ENCODE data around the gene KRT33B. TPM values are rescaled to one million over a fixed set of nuclear protein-coding genes. Genes with fewer than 3 reads are reported as not detected.
"Not testable (repeated sequence)": the region's sequence is repeated elsewhere in the genome, so short reads cannot be mapped to it uniquely, and the experiment has no call there.

The KRT33B gene
- total RNA-seq, 2 experiments from 2014 or later = not detected

DNA sequence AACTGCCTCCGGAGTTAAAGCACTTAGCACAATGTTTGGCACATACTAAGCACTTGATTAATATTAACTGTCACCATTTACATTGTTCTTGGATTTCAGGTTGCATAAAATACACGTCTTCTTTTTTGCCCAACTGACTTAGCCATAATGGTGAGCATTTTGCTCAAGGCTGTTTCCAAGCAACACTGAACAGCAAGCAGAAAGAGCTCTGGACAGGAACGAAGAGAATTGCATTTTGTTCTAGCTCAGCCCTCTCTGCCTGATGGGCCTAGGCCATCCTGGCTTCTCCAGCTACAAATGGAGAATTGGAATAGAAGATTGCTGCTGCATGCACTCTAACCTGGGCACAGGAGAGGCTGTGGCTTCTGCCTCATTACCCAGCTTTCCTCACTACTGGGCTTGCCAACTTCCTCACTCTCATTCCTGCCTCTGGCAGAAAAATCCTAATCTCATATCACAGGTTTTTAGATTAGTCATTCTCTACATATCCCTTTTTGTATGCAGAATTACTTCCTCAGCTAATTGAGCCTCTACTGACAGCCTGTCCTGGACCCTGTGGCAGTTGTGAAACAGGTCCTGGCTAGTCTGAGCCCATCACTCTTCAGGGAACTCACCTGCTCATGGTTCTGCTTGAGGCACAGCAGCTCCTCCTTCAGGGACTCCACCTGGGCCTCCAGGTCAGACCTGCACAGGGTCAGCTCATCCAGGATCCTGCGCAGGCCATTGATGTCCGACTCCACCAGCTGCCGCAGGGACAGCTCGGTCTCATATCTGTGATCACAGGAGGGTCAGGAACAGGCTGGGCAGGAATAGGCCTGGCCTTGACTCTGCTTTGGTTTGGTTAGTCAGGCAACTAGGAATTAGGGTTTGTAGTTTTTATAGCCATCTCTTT, 21.5 kb downstream of the KRT33B start:
- CTCF ChIA-PET = interaction anchor here (0.8 to 1.9 kb wide), 6 partner anchors 9 to 439 kb away, joined by 3 to 7 read pairs (median 4); no protein-coding TSS in a partner anchor

DNA sequence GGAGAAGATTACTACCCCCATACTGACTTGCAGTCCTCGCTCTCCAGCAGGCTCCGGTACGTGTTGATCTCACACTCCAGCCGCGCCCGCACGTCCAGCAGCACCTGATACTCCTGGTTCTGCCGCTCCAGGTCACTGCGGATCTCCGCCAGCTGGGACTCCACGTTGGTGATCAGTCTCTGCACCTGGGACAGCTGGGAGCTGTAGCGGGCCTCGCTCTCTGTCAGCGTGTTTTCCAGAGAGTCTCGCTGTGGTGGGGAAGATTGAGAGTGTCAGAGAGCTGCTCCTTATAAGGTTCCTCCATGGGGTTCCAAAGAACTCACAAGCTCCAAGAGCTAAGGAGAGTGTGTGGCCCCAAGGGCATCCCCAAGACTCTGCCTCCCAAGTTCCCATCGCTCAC, 23.2 kb downstream of the KRT33B start:
- H3K27ac Mint-ChIP-seq; H3K4me3 Mint-ChIP-seq; CTCF ChIA-PET; H3K36me3 Mint-ChIP-seq (ENCODE audit: low read depth); H3K27me3 Mint-ChIP-seq; POLR2A ChIA-PET; intact Hi-C loops (cut with micrococcal nuclease); H3K9me3 Mint-ChIP-seq; DNase-seq; ATAC-seq: not testable (repeated sequence)
- peaks cover 11% of the 10 kb centered on the region for H3K4me1 Mint-ChIP-seq (ENCODE audit: low read depth)

More for the DNA sequence above, 21.5 kb downstream of the KRT33B start:
- peaks cover 2% of the 10 kb centered on the region for H3K27me3 Mint-ChIP-seq
- H3K4me3 Mint-ChIP-seq = no peak overlapping the region
- H3K27ac Mint-ChIP-seq = no peak overlapping the region
- H3K36me3 Mint-ChIP-seq (ENCODE audit: low read depth) = no peaks in the 10 kb centered on the region
- POLR2A ChIA-PET = interaction anchor here (1.0 kb wide), 1 partner anchor 24 kb away, joined by 3 read pairs; no protein-coding TSS in a partner anchor
- no peak for DNase-seq
- intact Hi-C loops (cut with micrococcal nuclease) = no loop called here
- no peak for ATAC-seq
- peaks cover 7% of the 10 kb centered on the region for H3K4me1 Mint-ChIP-seq (ENCODE audit: low read depth)
- TF ChIP-seq, protein P1, sequence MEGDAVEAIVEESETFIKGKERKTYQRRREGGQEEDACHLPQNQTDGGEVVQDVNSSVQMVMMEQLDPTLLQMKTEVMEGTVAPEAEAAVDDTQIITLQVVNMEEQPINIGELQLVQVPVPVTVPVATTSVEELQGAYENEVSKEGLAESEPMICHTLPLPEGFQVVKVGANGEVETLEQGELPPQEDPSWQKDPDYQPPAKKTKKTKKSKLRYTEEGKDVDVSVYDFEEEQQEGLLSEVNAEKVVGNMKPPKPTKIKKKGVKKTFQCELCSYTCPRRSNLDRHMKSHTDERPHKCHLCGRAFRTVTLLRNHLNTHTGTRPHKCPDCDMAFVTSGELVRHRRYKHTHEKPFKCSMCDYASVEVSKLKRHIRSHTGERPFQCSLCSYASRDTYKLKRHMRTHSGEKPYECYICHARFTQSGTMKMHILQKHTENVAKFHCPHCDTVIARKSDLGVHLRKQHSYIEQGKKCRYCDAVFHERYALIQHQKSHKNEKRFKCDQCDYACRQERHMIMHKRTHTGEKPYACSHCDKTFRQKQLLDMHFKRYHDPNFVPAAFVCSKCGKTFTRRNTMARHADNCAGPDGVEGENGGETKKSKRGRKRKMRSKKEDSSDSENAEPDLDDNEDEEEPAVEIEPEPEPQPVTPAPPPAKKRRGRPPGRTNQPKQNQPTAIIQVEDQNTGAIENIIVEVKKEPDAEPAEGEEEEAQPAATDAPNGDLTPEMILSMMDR (IDR thresholded peaks at IDR 0.05) = no peak
- peaks cover 5% of the 10 kb centered on the region for H3K9me3 Mint-ChIP-seq

DNA sequence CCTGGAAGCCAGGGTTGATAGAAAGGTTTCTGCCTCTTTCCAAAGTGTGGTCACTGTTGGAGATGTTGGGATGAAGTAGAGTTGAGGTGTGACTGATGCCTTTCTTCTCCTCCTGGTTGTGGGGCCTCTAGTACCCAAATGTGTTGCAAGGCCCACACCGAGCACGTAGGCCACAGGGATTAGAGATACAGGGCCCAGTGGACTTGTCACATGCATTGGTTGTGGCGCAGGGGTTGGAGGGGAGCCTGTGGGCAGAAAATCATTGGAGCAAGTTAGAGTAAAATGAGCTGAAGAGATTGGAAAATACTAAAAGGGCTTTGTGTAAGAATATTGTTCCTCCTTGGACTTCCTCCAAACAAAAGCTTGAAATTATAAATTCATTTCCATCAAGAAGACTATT, 23.6 kb downstream of the KRT33B start:
- CTCF ChIA-PET = no interaction called here
- POLR2A ChIA-PET = no interaction called here
- Mint-ChIP-seq H3K36me3 (ENCODE audit: low read depth) (peaks cover 2% of the 10 kb centered on the region), H3K27ac (no peak overlapping the region), H3K4me1 (ENCODE audit: low read depth) (peaks cover 15% of the 10 kb centered on the region), H3K4me3 (no peak overlapping the region), H3K9me3 (peaks cover 8% of the 10 kb centered on the region), H3K27me3 (no peaks in the 10 kb centered on the region)
- DNase-seq (no peak), ATAC-seq (no peak)
- TF ChIP-seq, protein P1 (IDR thresholded peaks at IDR 0.05) = no peak
- intact Hi-C loops (cut with micrococcal nuclease) = no loop called here

DNA sequence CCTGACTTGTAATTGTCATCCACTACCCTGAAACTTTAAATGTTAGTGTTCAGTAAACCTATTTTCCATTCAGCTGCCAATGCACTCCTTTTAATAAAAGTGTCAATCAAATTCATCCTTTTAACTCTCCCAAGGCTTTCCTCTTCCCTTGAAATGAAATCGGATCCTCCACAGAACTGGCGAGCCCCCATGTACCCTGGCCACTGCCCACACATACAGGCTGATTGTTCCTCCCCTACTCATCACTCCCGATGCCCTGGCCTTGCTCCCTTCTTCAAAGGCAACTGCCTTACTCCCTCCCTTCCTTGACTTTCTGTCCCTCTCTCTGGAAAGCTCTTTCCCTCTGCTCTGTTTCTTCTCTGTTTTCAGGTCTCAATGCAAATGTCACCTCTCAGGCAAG, 26.6 kb downstream of the KRT33B start:
- CTCF ChIA-PET = interaction anchor here (1.8 kb wide), 1 partner anchor 61 kb away, joined by 5 read pairs; no protein-coding TSS in a partner anchor
- Mint-ChIP-seq H3K36me3 (ENCODE audit: low read depth) (peaks cover 2% of the 10 kb centered on the region), H3K4me3 (no peak overlapping the region), H3K27me3 (no peaks in the 10 kb centered on the region), H3K27ac (no peak overlapping the region), H3K4me1 (ENCODE audit: low read depth) (peaks cover 42% of the 10 kb centered on the region), H3K9me3 (peaks cover 8% of the 10 kb centered on the region)
- TF ChIP-seq, protein P1 (IDR thresholded peaks at IDR 0.05) = no peak
- POLR2A ChIA-PET = no interaction called here
- intact Hi-C loops (cut with micrococcal nuclease) = no loop called here
- ATAC-seq (no peak), DNase-seq (no peak)

DNA sequence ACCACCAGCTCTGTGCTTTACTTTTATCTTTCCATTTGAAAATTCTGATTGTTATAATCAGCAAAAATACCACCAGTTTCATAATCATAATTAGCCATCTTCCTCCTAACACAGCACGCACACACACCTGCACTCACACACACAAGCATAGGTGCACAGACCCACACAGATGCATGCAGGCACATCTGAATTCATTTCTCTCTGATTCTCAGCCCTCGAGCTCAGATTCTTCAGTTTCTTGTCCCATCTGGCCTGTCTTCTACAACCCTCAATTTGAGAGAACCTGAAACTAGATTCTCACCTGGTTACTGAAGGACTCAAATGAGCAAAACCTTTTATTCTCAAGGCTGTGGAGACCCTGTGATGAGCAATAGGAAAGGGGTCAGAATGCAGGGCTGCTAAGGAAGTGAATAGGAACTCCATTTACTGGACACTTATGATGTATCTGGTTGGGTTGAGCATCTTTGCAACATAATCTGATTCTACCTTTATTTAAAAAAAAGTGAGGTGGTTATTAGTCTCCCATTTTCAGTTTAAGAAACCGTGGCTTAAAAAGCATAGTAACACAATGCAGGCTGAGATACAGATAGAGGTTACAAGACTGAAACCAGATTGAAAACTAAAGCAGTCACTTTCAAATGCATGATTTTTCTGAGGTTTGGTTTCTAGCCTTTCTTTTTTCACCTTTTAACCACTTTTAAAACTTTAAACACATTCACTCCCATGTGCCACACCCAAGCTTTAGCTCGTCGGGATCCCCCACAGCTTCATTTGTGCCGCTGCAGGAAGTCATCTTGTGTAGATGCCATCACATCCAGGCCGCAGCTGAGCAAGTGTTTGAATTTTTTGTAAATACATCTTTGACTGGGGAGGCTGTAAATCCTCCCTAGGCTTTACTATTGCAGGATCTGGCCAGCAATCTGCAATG, 28.4 kb downstream of the KRT33B start:
- CTCF ChIA-PET = interaction anchor here (0.9 to 2.1 kb wide), 3 partner anchors 19 to 347 kb away, joined by 3 to 13 read pairs (median 5); no protein-coding TSS in a partner anchor
- TF ChIP-seq, protein P1 (IDR thresholded peaks at IDR 0.05) = no peak
- Mint-ChIP-seq H3K4me3 (no peak overlapping the region), H3K27ac (peak overlapping the region; percentile 9), H3K9me3 (peaks cover 8% of the 10 kb centered on the region), H3K4me1 (ENCODE audit: low read depth) (peaks cover 47% of the 10 kb centered on the region), H3K36me3 (ENCODE audit: low read depth) (peaks cover 2% of the 10 kb centered on the region), H3K27me3 (no peaks in the 10 kb centered on the region)
- DNase-seq (peak; percentile 77), ATAC-seq (peak; percentile 76)
- intact Hi-C loops (cut with micrococcal nuclease) = no loop called here
- POLR2A ChIA-PET = interaction anchor here (0.6 to 1.2 kb wide), 2 partner anchors 33 to 50 kb away, joined by 3 read pairs; no protein-coding TSS in a partner anchor
